Inflammatory macrophage (primary cell): ENCODE data around the gene DGKH.

Experiments used
- DNase-seq, 2 donors: peaks; one replicate each; pipeline ENCODE4 v3.0.0-alpha.2; 2020 to 2022
- total RNA-seq, 18 experiments: gene quantifications; one replicate each; lab custom pipeline; 2026; ENCODE audit warnings: mixed read lengths in 6 of 18, inconsistent platforms in 2 of 18; lab: John Stamatoyannopoulos, UW

Gene DGKH
- 50.0 to 265 (median 112) reads per million in 18 experiments for total RNA-seq

- no peak for DNase-seq
These were observed at the start of gene DGKH for GRCh38 chr13:42048342-42048683. TSS of gene DGKH (plus strand) at chr13:42048648. CDS start at chr13:42048774, 126 bp downstream.

- no peak for DNase-seq
These were observed 47.6 kb upstream of the DGKH start for GRCh38 chr13:42000846-42001245.

- DNase-seq = no peak
These were observed 46.9 kb upstream of the DGKH start for GRCh38 chr13:42001580-42001979.

- DNase-seq = no peak
These were observed 46.4 kb upstream of the DGKH start for GRCh38 chr13:42002066-42002465.

- no peak for DNase-seq
These were observed 40.6 kb upstream of the DGKH start for GRCh38 chr13:42007844-42008243.

GRCh38 chr13:42009057-42009456, 39.4 kb upstream of the DGKH start:
- no peak for DNase-seq

- peak in 1 of 2 donors; percentile 2 for DNase-seq
These were observed 36.7 kb upstream of the DGKH start for GRCh38 chr13:42011601-42012350.

GRCh38 chr13:42014119-42014518, 34.3 kb upstream of the DGKH start:
- no peak for DNase-seq

GRCh38 chr13:42017264-42017663, 31.2 kb upstream of the DGKH start:
- no peak for DNase-seq

GRCh38 chr13:42021851-42022250, 26.6 kb upstream of the DGKH start:
- no peak for DNase-seq

- no peak for DNase-seq
These were observed 26.1 kb upstream of the DGKH start for GRCh38 chr13:42022336-42022735.

- DNase-seq = no peak
These were observed 25.5 kb upstream of the DGKH start for GRCh38 chr13:42022796-42023493.

GRCh38 chr13:42027286-42027685, 21.2 kb upstream of the DGKH start:
- no peak for DNase-seq

GRCh38 chr13:42028113-42028799, 20.2 kb upstream of the DGKH start:
- no peak for DNase-seq

- DNase-seq = no peak
These were observed 12.4 kb upstream of the DGKH start for GRCh38 chr13:42035905-42036521.

GRCh38 chr13:42036711-42037110, 11.7 kb upstream of the DGKH start:
- no peak for DNase-seq

GRCh38 chr13:42038661-42039456, 9.6 kb upstream of the DGKH start:
- no peak for DNase-seq

GRCh38 chr13:42039457-42039945, 8.9 kb upstream of the DGKH start:
- no peak for DNase-seq

GRCh38 chr13:42039946-42040729, 8.3 kb upstream of the DGKH start:
- DNase-seq = peak; percentile 82 to 91

GRCh38 chr13:42040730-42041010, 7.8 kb upstream of the DGKH start:
- no peak for DNase-seq

- peak; percentile 73 to 77 for DNase-seq
These were observed 7.3 kb upstream of the DGKH start for GRCh38 chr13:42041011-42041683.
